LNCAP (cell line): ENCODE measurements around the gene CTSK.

Experiments used
- CTCF ChIP-seq: fragments of 450-650 bp; IDR thresholded peaks from 2 replicates; pipeline ENCODE4 v1.5.1; 2017; ENCODE audit warnings: mild to moderate bottlenecking

The CTSK gene

GRCh38 chr1:150829751-150830150, 21.7 kb upstream of the CTSK start:
- TF ChIP-seq CTCF, result peak; percentile 16; the same call in 1 of the 2 replicates

GRCh38 chr1:150826299-150826698, 18.2 kb upstream of the CTSK start:
- no peak for TF ChIP-seq CTCF

DNA sequence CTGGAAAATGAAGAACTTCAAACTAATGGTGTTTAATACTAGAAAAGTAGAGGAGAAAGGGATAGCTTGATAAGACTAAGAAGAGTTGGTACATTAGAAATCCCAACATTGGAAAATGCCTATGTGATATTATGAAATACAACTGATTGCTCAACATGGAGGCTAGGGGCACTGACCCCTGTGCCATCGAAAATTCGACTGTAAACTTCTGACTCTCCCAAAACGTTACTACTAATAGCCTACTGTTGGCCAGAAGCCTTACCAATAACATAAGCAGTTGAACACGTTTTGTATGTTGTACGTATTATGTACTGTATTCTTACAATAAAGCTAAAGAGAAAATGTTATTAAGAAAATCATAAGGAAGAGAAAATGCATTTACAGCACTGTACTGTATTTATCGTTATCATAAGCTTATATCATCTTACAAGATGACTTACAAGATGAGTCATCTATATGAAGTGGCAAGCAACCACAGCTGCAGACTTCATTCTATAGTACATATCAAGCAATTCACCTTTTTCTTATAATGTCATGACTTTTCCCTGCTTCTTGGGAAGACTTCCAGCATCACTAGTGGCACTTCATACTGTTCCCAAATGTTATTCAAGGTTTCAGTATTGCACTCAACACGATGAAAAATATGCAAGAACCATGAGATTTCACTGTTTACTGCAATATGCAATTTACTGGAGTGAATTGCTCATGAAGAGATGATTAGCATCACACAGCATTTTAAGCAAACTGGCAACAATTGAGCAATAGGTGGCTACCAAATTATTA, 12.9 kb upstream of the CTSK start:
- no peak for TF ChIP-seq CTCF

DNA sequence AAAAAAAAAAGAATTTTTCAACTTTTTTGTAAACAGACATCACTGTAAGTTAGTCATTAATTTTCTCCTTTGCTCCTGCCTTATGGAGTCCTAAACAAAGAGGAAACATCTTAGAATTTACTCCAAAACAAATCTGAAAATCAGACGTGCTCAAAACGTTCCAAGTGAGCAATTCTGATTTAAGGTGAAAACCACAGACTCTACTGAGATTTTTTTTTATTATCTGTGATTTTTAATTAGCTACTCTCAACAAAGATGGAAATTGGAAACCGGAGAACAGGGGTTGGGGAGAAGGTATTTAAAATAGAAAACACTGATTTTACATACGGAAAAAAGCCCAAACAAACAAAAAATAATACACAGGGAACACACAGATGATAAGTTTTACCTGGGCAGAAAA, 7.8 kb upstream of the CTSK start:
- no peak for TF ChIP-seq CTCF

DNA sequence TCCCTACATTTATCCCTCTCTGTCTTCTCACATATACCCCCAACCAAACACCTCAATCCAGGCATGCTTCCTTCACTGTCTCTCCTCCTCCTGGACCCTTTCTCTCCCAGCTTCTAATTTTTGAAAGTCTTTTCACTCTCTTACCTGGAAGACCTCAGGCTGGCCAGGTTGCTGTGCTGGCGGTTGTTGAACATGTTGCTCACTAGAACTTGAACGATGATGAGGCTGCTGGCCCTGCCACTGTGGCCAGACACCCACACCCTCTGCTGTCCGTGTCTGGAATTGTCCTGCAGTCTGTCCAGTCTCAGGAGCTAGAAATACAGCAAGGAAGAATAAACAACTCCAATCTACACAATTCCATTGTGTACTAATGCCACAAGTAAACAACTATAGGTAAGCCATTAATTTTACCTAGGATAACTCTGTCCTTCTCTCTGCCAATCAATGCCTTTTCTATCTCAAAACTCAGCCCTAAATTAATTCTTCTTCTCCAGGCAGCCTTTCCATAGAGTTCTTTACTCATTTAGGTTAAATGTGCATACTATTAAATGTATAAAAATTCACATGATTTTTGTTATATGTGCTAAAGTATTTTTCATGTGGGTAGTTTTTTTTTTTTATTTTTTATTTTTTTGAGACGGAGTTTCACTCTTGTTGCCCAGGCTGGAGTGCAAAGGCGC, 5.1 kb upstream of the CTSK start:
- peak; percentile 98 for TF ChIP-seq CTCF

DNA sequence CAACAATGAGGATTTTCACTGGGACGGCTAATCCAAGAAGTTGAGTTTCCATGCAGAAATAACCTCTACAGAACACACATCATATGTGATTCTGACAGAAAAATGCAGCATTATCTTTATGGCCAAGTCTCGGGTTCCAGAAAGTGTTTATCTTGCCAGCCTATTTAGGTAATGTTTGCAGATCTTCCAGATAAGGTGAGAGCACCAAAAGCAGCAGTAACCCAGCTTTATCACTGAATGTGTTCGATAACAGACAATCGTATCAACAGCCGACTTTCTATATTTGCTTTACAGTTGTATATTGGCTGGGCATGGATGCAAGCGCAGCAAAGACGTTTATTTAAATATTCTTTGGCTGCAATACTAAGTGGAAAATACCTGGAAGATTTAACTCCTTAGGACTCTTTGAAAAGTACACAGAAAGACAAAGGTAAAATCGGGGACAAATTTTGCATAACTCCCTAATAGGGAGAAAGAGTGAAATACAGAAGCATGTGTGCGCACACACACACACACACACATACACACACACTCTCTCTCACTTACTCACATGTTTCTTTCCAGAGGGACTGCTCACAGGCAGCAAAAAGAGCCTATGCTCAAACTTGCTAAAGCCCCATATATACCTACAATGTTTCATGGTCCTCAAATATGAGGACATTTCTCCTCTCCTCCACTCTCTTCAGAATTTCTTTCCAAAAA, 3.0 kb upstream of the CTSK start:
- no peak for TF ChIP-seq CTCF

- no peak for TF ChIP-seq CTCF
Observed at GRCh38 chr1:150809651-150810050, 1.6 kb upstream of the CTSK start.
